ENCODE results near the gene RPL5. TPM values are rescaled to one million over a fixed set of nuclear protein-coding genes. Genes with fewer than 3 reads are reported as not detected.

Gene RPL5
- total RNA-seq, 1 donor = 1,772 TPM

DNA sequence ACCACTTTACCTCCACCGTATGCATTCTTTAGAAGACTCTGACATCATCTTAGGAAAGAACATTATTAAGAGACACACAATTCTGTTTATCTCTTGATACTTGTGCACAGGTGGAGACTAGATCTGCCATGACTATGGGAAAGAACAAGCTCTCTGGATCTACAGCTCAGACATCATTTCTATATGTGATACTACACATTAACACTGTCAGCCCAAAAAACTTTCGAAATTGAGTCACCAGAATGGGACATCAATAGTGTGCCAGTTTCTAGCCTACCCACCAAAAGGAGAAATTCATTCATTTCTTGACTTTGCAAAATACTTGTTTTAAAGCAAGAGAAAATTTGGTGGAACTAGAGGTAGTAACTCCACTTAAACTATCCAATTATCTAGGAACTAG lies 41.0 kb upstream of the RPL5 start:
- TF ChIP-seq, protein P1, sequence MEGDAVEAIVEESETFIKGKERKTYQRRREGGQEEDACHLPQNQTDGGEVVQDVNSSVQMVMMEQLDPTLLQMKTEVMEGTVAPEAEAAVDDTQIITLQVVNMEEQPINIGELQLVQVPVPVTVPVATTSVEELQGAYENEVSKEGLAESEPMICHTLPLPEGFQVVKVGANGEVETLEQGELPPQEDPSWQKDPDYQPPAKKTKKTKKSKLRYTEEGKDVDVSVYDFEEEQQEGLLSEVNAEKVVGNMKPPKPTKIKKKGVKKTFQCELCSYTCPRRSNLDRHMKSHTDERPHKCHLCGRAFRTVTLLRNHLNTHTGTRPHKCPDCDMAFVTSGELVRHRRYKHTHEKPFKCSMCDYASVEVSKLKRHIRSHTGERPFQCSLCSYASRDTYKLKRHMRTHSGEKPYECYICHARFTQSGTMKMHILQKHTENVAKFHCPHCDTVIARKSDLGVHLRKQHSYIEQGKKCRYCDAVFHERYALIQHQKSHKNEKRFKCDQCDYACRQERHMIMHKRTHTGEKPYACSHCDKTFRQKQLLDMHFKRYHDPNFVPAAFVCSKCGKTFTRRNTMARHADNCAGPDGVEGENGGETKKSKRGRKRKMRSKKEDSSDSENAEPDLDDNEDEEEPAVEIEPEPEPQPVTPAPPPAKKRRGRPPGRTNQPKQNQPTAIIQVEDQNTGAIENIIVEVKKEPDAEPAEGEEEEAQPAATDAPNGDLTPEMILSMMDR (IDR thresholded peaks at IDR 0.05; ENCODE audit: insufficient read depth, low read length) = no peak
- no peak overlapping the region for H3K4me3 ChIP-seq (ENCODE audit: low read depth, low read length)
- DNase-seq (ENCODE audit: low read depth) = no peak

DNA sequence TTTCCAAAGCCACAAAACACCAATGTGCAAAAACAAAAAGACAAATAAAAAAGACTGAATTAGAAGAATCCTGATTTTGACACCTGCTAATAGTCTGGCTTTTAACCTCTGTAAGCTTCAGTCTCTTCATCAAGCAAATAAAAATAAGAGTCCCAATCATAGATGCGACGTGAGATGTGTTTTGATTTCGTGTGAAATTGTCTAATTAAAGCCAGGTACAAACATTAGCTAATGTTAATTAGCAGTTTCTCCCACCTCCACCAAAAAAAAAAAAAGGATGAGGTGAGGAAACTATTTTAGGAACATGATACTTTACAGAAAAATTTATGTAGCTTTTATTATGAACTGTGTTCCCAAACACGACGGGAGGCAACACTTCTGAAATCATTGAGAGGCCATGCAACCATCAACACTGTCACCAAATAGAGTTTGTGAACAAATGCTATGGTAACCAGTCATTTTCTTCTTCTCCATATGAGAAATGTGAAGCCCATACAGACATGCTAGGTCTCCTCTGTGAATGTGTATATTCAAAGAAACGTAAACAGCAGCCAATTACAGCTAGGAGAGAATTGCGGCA lies 40.3 kb upstream of the RPL5 start:
- H3K4me3 ChIP-seq (ENCODE audit: low read depth, low read length) = no peak overlapping the region
- TF ChIP-seq, protein P1 (IDR thresholded peaks at IDR 0.05; ENCODE audit: insufficient read depth, low read length) = no peak
- DNase-seq (ENCODE audit: low read depth) = no peak

DNA sequence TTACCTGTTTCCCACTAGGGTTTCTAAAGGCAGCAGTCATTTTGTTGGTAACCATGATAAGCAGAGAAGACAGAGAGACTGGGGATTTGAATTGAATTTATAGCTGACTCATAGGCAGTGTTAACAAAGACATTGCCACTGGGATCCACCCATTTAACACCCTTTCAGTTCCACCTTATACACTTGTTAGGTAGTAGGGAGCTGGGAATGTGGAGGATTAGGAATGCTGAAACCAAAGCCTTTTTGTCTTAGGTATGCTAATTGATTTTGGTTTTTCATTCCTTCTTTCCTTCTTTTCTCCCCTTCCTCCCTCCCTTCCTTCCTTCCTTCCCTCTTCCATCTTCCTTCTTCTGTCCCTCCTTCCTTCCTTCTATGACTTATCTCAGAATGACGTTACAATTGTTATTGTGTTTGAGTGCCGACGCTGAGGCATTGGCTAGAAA lies 39.5 kb upstream of the RPL5 start:
- TF ChIP-seq, protein P1 (IDR thresholded peaks at IDR 0.05; ENCODE audit: insufficient read depth, low read length) = no peak
- DNase-seq (ENCODE audit: low read depth) = no peak
- H3K4me3 ChIP-seq (ENCODE audit: low read depth, low read length) = no peak overlapping the region

DNA sequence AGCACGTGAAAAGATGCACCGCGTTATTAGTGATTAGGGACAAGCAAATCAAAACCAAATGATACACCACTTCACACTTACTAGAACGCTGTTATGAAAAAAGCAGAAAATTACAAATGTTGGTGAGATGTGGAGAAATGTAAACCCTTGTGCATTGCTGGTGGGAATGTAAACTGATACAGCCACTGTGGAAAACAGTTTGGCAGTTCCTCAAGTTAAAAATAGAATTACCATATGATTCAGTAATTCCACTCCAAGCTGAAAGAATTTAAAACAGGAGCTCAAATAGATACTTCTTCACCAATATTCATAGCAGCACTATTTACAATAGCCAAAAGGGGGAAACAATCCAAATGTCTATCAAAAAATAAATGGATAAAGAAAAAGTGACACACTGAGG lies 36.7 kb upstream of the RPL5 start:
- TF ChIP-seq, protein P1 (IDR thresholded peaks at IDR 0.05; ENCODE audit: insufficient read depth, low read length) = no peak
- DNase-seq (ENCODE audit: low read depth) = peak; percentile 78
- H3K4me3 ChIP-seq (ENCODE audit: low read depth, low read length) = no peak overlapping the region

DNA sequence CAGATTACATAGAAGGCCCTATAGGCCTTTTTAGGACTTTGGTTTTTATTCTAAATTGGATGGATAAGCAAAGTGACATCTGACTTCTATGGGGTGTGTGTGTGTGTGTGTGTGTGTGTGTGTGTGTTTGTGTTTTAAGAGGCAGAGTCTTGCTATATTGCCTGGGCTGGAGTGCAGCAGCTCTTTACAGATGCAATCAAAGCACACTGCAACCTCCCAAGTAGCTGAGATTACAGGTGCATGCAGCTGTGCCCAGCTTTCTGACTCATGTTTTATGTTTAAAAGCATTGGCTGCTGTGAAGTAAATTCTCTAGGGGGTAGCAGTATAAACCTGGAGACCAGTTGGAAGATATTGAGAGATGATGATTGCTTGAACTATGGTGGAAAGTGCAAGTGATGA lies 34.5 kb upstream of the RPL5 start:
- TF ChIP-seq, protein P1 (IDR thresholded peaks at IDR 0.05; ENCODE audit: insufficient read depth, low read length) = no peak
- H3K4me3 ChIP-seq (ENCODE audit: low read depth, low read length) = no peak overlapping the region
- DNase-seq (ENCODE audit: low read depth) = peak; percentile 51

DNA sequence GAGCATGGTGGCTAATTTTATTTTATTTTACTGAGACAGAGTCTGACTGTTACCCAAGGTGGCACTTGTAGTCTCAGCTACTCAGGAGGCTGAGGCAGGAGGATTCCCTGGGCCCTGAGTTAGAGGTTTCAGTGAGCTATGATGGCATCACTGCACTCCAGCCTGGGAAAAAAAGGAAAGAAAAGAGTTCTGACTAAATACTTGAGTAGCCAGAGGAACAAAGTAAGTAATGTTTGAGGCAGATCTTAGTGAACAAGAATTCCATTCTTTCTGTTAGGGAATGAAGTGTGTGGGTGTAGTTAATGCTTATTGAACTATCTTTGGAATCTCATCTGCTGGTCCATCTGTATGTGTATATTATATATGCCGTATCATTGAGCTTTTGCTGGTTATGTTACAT lies 33.9 kb upstream of the RPL5 start:
- peak; percentile 59 for DNase-seq (ENCODE audit: low read depth)
- TF ChIP-seq, protein P1 (IDR thresholded peaks at IDR 0.05; ENCODE audit: insufficient read depth, low read length) = no peak

More for the DNA sequence above, 33.9 kb upstream of the RPL5 start:
- H3K4me3 ChIP-seq (ENCODE audit: low read depth, low read length) = no peak overlapping the region
